Hippocampal formation (tissue), 2 donors: ENCODE measurements around the gene ULK4.
"Not testable (repeated sequence)": the region's sequence is repeated elsewhere in the genome, so short reads cannot be mapped to it uniquely, and the experiment has no call there.

Experiments used
- DNase-seq, 2 donors: peaks; one replicate each; lab custom pipeline; 2025; lab: John Stamatoyannopoulos, UW

Gene ULK4

DNA sequence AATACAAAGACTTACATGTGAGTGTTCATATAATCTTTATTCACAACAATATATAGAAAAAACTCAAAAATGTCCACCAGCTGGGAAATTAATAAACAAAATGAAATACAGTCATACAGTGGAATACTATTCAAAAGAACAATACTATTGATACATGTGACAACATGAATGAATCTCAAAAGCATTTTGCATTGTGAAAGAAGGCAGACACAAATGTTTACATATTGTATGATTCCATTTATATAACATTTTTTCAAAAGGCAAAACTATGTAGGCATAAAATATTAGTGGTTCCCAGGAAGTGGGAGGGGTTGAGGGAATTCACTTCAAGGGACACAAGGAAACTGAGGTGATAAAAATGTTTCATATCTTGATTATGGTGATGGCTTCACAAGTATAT lies 459.4 kb downstream of the ULK4 start:
- DNase-seq, result no peak

DNA sequence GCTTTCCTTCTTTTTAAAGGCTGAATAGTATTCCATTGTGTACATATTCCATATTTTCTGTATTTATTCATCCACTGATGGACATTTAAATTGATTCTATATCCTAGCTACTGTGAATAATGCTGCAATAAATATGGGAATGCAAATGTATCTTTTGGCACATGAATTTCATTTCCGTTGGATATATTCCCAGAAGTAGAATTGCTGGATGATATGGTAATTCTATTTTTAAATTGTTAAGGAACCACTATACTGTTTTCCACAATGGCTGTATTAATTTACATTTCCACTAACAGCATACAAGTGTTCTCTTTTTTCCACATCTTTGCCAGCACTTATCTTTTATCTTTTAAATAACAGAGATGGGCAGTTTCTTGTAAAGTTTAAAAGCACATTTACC lies 459.9 kb downstream of the ULK4 start:
- no peak for DNase-seq

DNA sequence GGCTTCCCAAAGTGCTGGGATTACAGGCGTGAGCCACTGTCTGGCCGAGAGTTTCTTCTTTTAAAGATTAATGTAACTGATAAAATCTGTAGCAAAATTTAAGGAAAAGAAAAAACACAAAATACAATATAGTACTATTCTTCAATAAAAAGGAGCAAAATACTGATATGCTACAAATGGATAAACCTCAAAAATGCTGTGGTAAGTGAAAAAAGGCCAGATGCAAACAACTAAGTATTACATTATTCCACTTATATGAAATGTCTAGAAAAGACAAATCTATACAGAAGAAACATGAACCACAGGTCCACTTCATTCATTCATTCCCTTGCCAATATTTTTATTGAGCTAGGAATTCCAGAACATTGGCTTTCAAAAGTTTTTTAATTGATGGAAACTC lies 463.1 kb downstream of the ULK4 start:
- no peak for DNase-seq

DNA sequence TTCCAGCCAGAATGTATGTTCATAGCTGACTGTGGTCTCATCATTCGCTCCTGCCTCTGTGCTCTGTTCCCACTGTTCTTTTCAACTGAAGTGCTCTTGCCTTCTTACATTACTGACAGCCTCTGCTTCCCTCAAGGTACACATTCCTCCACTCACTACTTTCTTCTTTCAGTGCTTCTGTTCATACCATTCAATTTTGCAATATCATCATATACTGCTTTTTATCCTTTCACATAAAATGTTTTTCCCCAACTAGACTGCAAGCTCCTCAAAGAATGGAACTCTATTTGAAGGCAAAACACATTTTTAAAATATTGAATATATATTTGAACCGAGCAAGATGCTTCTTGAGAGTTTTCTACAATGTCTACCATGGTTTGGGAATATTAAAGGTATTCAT lies 471.5 kb downstream of the ULK4 start:
- no peak for DNase-seq

DNA sequence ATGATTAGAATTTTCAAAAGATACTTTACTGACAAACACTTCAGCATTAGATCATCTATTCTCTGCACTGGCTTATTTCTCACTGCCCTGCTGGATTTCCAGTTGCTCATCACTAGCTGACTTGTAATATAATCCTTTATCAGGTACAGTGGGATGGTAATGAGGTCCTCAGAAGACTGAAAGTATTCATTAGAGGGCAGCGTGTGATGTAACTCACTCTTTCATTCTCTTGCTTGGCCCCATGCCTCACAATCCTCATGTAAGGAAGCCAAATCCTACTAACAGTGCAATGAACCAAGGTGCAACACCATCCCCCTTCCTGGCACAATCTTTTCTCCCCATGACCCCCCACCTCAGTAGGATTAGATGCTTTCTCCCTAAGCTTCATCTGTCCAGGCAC lies 472.7 kb downstream of the ULK4 start:
- no peak for DNase-seq

DNA sequence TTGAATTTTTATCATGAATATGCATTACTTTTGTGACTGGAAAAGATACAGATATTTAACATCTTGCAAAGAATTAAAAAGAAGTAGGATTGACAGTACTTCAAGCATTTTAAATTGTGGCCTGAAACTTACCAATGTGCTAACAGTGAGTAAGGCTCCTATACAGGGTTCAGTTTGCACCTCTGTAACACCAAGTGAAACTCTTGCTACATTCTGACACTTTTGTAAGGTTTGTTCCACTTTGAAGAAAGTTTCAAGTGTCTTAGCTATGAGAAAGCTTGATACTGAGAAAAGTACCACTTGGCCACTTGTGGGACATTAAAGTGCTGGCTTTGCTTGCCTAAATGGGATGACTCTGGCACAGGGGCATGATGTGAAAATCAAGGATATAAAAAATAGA lies 473.4 kb downstream of the ULK4 start:
- no peak for DNase-seq

DNA sequence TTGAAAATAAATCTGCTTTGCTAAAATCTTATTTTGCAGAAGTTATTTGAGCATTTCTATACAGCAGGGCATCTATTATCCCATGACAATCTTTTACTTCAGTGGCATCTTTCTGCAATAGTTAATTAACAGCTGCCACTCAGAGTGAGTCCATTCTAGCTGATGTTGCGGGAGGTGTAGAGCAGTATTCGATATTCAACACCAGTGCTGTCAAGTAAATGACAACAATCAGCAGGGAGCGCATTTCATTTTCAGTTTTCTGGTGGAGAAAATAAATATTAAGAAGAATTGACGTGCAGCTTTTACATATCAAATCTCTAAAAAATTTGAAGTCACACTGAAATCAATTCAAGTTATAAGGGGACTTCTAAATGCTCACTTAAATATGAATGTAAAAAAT lies 476.4 kb downstream of the ULK4 start:
- no peak for DNase-seq

DNA sequence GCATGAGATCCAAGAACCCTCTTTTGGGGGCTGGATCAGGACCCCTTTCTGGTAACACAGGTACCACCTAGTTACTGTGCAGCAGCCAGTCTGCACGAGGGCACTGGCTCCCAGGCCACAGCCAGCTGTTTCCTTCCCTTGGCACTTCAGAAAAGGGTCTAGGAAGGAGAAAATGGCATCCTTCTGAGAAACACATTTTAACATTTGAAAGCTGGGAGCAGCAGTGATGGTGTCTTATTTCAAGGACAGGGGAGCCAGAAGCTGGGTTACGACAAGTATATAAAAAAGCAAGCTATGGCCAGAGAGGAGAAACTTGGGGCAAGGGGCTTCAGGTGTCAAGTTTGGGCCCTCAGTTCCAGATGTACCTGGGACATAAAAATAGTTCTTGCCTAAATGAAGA lies 479.8 kb downstream of the ULK4 start:
- no peak for DNase-seq

DNA sequence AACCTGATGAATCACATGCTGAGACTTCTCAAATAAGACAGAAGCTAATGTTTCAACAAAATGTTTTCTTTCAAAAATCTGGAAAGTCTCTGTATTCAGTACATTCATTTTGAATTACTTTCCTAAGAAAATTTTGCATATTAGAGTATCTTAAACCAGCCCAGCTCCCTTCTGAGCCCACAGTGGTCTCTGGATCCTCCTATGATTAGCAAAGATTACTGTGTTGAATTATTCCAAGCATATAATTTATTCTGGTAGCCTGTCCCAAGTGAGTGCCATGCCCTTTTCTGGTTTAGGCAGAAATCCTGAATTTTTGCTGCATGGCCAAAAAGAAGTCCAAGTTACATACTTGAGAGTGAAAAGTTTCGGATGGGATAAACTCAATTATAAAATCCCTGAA lies 483.6 kb downstream of the ULK4 start:
- no peak for DNase-seq

DNA sequence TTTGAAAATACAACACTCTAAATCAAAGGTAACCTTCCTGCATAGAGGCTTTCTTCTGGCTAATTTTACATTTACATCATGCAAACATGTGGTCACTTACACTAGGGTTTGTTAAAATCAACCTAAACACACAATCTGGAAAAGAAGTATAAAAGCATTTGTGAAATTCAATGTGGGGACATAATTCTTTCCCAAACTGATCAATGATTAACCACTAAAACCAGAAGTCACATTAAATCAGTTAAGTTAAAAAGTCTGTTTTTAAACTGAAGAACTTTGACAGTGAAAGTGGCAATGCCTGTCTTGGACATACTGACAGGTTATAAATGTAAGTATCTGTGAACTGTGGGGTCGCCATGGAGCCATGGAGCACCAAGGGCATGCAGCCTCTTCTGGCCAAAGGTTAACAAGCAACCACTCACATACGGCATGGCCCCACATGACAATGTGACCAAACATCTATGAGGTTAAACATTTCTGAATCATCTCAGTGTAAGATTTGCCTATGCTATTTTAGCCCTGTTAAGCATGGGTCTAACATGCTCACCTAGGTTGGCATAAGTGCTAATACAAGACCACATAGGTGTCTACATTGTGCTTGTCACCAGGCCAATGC lies 484.4 kb downstream of the ULK4 start:
- no peak for DNase-seq

DNA sequence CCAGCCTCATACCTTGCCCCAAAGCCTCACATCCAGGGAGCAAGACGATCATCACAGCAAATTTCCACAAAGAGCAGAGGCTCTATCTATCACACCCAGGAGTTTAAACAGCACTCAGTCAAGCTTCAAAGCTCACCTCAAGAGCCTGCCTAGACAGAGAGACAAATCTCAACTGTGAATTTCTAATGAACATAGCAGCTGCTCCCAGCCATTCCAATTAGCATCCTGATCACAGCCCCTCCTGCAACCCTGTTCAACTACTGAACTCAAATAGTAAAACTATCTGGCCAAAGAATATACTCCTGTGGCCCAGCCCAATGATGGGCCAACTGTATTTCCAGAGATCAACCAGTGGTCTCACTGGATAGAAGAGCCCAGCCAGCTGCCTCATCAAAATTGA lies 492.8 kb downstream of the ULK4 start:
- no peak for DNase-seq

DNA sequence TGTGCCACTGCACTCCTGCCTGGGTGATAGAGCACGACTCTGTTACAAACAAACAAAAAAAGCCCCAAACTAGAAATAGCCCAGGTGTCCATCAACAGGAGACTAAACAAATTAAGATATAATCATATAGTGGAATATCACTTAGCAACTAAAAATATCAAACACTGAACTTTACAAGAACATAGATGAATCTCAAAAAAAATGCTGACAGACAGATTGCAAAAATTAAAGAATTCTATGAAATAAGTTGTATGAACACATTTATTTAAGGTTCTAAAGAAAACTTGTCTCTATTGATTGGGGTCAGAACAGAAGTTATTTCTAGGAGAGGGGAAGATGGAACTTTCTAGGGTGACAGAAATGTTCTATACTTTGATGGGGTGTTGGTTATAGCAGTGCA lies 494.4 kb downstream of the ULK4 start:
- no peak for DNase-seq

DNA sequence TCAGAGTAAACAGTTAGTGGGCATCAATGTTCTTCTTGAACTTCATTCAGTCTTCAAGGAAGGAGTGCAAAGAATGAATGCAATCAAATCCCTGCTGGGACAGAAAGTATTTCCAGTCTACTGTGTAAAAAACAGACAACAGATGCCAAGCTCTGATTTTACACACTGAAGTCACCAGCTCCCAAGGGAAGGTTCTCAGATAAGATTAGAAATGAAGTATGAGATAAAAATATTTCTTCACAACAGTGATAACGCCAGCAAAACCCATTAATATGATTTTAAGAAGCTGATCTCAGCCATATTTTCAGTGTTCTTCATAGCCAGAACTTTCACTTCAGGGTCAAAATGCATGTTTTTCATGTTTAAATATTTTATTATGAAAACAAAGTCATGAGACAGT lies 497.0 kb downstream of the ULK4 start:
- no peak for DNase-seq

DNA sequence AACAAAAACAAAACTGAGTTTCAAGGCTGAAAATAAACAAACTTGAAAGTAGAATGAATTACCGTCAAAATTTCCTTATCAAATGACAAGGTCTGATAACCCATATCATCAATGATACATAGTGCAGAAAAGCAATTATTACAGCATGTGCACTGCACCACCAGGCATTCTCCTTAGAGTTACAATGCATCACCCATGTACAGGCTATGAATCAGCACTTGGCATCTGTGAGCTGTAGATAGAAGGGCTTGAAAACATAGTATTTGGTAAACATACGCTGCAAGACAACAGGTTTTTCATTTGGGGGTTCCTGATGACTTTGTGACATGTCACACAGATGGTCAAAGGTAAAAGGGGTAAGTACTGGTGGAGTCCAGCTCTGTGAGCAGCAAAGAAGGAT lies 497.5 kb downstream of the ULK4 start:
- DNase-seq, result no peak

DNA sequence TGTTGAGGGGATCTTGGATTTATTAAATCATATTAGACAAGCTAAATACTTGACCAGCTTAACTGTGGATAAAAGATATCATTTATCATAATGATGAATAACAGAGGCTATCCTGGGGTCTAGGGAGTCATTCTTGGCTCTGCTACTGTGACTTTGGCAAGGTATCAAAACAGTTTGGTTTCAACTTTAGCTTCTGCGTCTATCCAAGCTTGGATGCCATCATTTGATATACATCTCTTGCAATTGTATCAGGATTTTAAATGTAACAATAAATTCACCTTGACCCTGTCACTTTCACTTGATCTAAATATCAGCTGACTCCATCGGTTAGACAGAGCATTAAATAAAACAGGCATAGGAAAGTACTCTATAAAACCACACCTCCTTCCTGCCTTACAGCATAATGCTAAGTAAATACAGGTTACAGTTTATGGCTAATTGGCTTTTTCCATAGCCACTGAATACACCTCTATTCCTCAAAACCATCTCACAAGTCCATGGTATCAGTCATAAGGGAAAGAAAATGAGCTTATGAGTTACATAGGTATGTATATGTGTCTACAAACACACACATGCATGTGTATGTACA lies 499.7 kb downstream of the ULK4 start:
- DNase-seq, result no peak

DNA sequence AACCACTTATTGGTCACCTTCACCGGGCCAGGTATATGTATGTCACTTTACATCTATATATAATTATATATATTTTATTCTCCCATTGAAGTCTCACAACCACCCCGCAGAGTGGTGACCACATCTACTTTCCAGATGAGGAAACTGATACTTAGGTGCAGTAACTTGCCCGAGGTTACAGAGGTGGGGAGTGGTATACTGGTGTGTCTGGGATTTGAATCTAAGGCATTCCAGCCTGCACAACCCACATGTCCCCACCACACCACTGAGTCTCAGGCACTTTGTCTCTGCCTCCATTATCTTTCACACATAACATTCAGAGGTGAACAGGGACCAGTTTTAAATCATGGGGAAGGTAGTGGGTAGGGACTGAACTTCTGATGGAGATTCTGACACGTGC lies 501.2 kb downstream of the ULK4 start:
- no peak for DNase-seq

DNA sequence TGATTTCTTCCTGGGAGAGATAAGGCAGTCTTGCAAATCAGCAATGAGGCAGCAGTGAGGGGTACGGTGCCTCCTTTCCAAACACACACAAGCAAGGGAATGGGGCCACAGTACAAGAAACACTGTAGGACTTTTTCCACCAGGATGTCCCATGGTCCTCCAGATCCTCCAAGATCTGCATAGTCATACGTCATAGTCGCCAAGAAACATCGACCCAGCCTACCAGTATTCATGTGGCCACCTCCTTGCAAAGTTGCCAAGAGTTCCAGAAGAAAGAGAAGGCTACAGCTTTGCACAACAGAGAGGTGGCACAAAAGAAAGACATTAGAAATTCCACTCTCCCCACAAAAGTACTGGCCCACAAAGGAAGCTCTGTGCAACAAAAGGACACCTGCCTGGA lies 504.7 kb downstream of the ULK4 start:
- DNase-seq, result no peak

DNA sequence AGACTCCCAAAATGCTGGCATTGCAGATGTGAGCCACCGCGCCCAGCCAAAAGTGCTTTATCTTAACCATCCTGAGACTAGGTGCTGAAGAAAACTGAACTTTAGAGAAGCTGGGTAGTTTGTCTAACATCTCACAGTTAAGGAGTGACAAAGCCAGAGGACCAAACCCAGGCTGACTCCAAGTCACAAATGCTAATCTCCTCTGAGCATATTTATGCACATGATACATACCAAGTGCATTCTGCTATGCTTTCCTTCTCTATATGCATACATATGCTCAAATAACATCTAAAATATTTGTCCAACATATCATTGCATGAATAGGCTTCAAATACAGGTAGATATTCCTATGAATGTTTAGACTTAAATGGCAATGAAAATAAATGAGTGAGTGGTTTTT lies 505.7 kb downstream of the ULK4 start:
- no peak for DNase-seq

DNA sequence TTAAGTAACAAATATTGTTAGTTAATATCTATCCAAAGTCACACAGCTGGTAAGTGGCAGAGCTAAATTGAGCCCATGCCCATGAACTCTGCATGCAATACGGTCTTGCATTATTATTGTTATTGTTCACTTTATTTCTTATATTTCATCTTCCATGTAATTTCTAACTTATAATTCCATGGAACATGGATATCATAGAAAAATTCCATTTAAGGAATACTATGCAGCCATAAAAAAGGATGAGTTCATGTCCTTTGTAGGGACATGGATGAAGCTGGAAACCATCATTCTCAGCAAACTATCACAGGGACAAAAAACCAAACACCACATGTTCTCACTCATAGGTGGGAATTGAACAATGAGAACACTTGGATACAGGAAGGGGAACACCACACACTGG lies 508.3 kb downstream of the ULK4 start:
- not testable (repeated sequence) for DNase-seq

DNA sequence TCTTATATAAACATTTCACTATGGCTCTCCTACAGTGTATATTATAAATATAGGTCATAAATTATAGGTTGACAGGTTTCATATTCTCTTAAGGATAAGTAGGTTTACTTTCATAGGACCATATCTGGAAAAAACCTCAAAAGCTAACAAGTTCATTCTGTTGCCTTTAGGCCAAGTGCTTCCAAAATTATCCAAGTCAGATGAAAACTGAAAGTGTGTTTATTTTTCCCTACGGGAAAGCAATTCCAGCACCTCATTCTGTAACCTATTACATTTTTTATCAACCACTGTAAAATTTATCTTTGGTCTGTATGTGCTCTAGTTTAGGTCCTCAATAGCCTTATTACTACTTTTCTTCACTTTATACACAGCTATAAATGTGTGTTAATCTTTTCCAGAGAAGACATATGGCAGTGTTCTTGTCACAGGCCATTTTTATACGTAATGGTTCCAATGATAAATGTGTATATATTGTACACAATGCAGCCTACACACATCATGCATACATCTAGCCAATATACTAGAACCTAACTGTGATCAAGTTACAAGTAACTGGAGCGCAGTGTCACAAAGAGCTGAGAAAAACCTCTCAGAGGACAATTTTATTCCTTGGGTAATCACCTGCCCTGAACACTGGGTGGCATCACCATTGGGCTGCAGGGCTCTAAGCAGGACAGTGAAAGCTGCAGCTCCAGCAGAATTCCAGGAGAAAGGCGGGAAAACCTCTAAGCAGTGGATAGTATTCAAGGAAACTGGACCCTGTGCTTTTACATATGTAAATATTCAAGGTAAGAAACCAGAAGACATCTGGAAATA lies 511.3 kb downstream of the ULK4 start:
- DNase-seq, result no peak

DNA sequence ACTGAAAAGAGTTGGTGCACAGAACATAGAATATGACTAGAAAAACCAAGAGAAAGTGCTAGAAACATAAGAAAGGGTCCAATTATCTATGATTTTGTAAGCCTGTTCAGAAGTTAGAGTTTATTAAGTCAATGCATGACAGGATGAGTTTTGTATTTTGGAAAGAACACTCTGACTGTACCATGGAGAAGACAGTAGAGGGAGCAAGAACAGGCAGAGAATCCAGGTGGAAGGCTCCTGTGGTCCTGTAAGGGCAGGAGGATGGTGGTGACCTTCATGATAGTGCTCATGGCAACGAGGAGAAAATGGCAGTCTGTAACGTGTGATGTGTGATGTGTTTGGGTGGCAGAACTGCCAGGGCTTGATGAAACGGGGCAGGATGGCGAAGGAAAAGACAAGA lies 513.5 kb downstream of the ULK4 start:
- no peak for DNase-seq

DNA sequence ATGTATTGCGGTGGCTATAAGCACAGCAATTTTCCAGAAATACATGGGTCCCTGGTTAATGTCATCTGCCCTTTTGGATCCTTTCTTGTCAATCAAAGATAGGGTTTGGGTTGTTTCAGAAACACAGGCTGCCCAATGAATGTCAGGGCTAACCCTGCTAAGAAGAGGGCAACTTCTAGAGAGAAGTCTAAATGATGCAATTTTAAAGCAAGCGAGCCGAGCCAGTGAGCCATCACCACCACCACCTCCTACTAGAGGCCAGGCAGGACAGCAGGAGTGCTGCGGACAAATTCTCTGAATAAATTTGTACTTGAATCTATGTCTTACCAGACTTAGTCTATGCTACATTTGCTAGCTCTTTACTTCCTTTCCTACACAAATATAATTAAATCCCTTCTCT lies 514.2 kb downstream of the ULK4 start:
- DNase-seq, result no peak

DNA sequence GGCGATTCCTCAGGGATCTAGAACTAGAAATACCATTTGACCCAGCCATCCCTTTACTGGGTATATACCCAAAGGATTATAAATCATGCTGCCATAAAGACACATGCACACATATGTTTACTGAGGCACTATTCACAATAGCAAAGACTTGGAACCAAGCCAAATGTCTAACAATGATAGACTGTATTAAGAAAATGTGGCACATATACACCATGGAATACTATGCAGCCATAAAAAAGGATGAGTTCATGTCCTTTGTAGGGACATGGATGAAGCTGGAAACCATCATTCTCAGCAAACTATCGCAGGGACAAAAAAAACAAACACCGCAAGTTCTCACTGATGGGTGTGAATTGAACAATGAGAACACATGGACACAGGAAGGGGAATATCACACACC lies 515.6 kb downstream of the ULK4 start:
- DNase-seq, result not testable (repeated sequence)

DNA sequence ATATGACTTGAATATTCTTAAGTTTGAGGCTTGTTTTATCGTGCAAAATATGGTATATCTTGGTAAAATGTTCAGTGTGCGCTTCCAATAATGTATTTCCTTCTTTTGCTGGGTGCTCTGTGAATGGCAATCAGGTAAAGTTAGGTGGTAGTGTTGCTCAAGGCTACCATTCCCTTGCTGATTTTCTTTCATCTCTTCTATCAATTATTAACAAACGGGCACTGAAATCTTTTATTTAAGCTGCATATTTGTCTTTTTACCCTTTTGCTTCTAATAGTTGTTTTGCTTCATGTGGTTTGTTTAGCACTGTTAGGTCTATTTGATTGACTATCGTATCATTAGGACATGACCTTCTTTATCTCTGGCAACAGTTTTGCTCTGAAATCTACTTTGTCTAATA lies 520.3 kb downstream of the ULK4 start:
- DNase-seq, result no peak
